HG02870 (cell line): Measurements from ENCODE around the gene RPL10.
A peak's percentile ranks its signal among the peaks of the same experiment; 100 is the strongest.

Experiments used
- ATAC-seq: cut with Tn5 transposase; IDR thresholded peaks from one replicate; pipeline ENCODE4 v1.9.1; 2021; ENCODE audit warnings: mild to moderate bottlenecking, moderate library complexity; ENCODE audit not compliant: unreplicated experiment

Gene RPL10

GRCh38 chrX:154397888-154398667 is at the start of gene RPL10:
TSS of gene RPL10 (plus strand) at chrX:154398377. CDS start at chrX:154398520, 143 bp downstream.
- ATAC-seq = peak; percentile 64

GRCh38 chrX:154348646-154349358 is 49.4 kb upstream of the RPL10 start:
- no peak for ATAC-seq

GRCh38 chrX:154349359-154349935 is 48.7 kb upstream of the RPL10 start:
- ATAC-seq = no peak

- no peak for ATAC-seq
Measured at GRCh38 chrX:154349979-154350378, 48.2 kb upstream of the RPL10 start.

GRCh38 chrX:154350429-154351182 is 47.6 kb upstream of the RPL10 start:
- no peak for ATAC-seq

GRCh38 chrX:154351183-154352011 is 46.8 kb upstream of the RPL10 start:
- ATAC-seq = no peak

GRCh38 chrX:154352012-154352401 is 46.2 kb upstream of the RPL10 start:
- ATAC-seq = no peak

- no peak for ATAC-seq
Measured at GRCh38 chrX:154352466-154352865, 45.7 kb upstream of the RPL10 start.

GRCh38 chrX:154353172-154353843 is 44.9 kb upstream of the RPL10 start:
- ATAC-seq = no peak

- no peak for ATAC-seq
Measured at GRCh38 chrX:154354013-154354412, 44.2 kb upstream of the RPL10 start.

GRCh38 chrX:154354516-154354915 is 43.7 kb upstream of the RPL10 start:
- ATAC-seq = no peak

GRCh38 chrX:154355094-154355775 is 42.9 kb upstream of the RPL10 start:
- ATAC-seq = no peak

GRCh38 chrX:154355776-154356140 is 42.4 kb upstream of the RPL10 start:
- no peak for ATAC-seq

GRCh38 chrX:154356596-154356995 is 41.6 kb upstream of the RPL10 start:
- ATAC-seq = no peak

GRCh38 chrX:154357205-154357604 is 41.0 kb upstream of the RPL10 start:
- no peak for ATAC-seq

- ATAC-seq = no peak
Measured at GRCh38 chrX:154358011-154358410, 40.2 kb upstream of the RPL10 start.

GRCh38 chrX:154358829-154359228 is 39.3 kb upstream of the RPL10 start:
- ATAC-seq = no peak

GRCh38 chrX:154359362-154360154 is 38.6 kb upstream of the RPL10 start:
- no peak for ATAC-seq
